Left ventricle myocardium inferior (tissue), 1 donor: ENCODE measurements around the gene SLC35G2. TPM values are rescaled to one million over a fixed set of nuclear protein-coding genes. Genes with fewer than 3 reads are reported as not detected.

Source experiments
- DNase-seq: peaks from one replicate; pipeline ENCODE4 v3.0.0-alpha.2; 2020
- H3K27ac ChIP-seq: fragments of 200-600 bp; replicated peaks from 2 replicates; pipeline ENCODE4 v1.8.0; 2021
- H3K27me3 ChIP-seq: fragments of 200-600 bp; 2 replicates; pipeline ENCODE4 v1.8.0; 2021; ENCODE audit warnings: low read depth
- H3K36me3 ChIP-seq: fragments of 200-600 bp; 2 replicates; pipeline ENCODE4 v1.8.0; 2021
- H3K4me1 ChIP-seq: fragments of 200-600 bp; 2 replicates; pipeline ENCODE4 v1.8.0; 2021
- H3K4me3 ChIP-seq: fragments of 200-600 bp; 2 replicates; pipeline ENCODE4 v1.8.0; 2021; ENCODE audit warnings: mild to moderate bottlenecking, moderate library complexity
- H3K9me3 ChIP-seq: fragments of 200-600 bp; replicated peaks from 2 replicates; pipeline ENCODE4 v1.8.0; 2021
- CTCF ChIP-seq: fragments of 200-600 bp; IDR thresholded peaks from 2 replicates; pipeline ENCODE4 v1.8.0; 2021; ENCODE audit warnings: antibody characterized with exemption, mild to moderate bottlenecking, borderline replicate concordance
- intact Hi-C: fragments of 100-400 bp; cut with micrococcal nuclease; formaldehyde crosslinking; loops from one replicate; pipeline ENCODE4 v1.11.0; 2022
- total RNA-seq: library from RNA; stranded (reverse); fragmentation: NEBNext Ultra II Directional; extraction: Animal tissue kit (Norgen Biotek cat#: 25700); gene quantifications from one replicate; pipeline ENCODE4 v1.2.1, GENCODE V29; 2021
- donor health status: DM: no; HTN: yes; CAD: no; lungs with severe emphysema.

SLC35G2 gene
- total RNA-seq, 1 donor from 2014 or later: 2.6 TPM

GRCh38 chr3:136835089-136835812, 16.3 kb downstream of the SLC35G2 start:
- intact Hi-C loops: no loop called here
- DNase-seq: no peak
- Histone ChIP-seq H3K27me3 (no peaks in the 10 kb centered on the region), H3K4me3 (no peak overlapping the region), H3K36me3 (no peaks in the 10 kb centered on the region), H3K9me3 (no peaks in the 10 kb centered on the region), H3K4me1 (peaks cover 42% of the 10 kb centered on the region), H3K27ac (no peak overlapping the region)
- no peak for TF ChIP-seq CTCF

- no peak for DNase-seq
- H3K36me3 ChIP-seq: no peaks in the 10 kb centered on the region
- intact Hi-C loops: no loop called here
- H3K4me3 ChIP-seq: no peak overlapping the region
- no peak overlapping the region for H3K27ac ChIP-seq
- no peak for TF ChIP-seq CTCF
- no peaks in the 10 kb centered on the region for H3K9me3 ChIP-seq
- H3K4me1 ChIP-seq: peaks cover 43% of the 10 kb centered on the region
- no peaks in the 10 kb centered on the region for H3K27me3 ChIP-seq
These were observed 17.0 kb downstream of the SLC35G2 start for GRCh38 chr3:136835813-136836510.

GRCh38 chr3:136836511-136837156, 17.7 kb downstream of the SLC35G2 start:
- no peak for TF ChIP-seq CTCF
- H3K4me3 ChIP-seq: no peak overlapping the region
- no peaks in the 10 kb centered on the region for H3K36me3 ChIP-seq
- intact Hi-C loops: no loop called here
- no peak for DNase-seq
- H3K27ac ChIP-seq: no peak overlapping the region
- peaks cover 43% of the 10 kb centered on the region for H3K4me1 ChIP-seq
- H3K9me3 ChIP-seq: no peaks in the 10 kb centered on the region
- H3K27me3 ChIP-seq: no peaks in the 10 kb centered on the region

- no peaks in the 10 kb centered on the region for H3K27me3 ChIP-seq
- TF ChIP-seq CTCF: no peak
- H3K36me3 ChIP-seq: no peaks in the 10 kb centered on the region
- H3K27ac ChIP-seq: peak overlapping the region; percentile 43
- intact Hi-C loops: no loop called here
- H3K4me3 ChIP-seq: no peak overlapping the region
- no peak for DNase-seq
- peaks cover 43% of the 10 kb centered on the region for H3K4me1 ChIP-seq
- H3K9me3 ChIP-seq: no peaks in the 10 kb centered on the region
These were observed 20.0 kb downstream of the SLC35G2 start for GRCh38 chr3:136838641-136839555.

GRCh38 chr3:136839556-136839931, 20.6 kb downstream of the SLC35G2 start:
- no peak for TF ChIP-seq CTCF
- intact Hi-C loops: no loop called here
- Histone ChIP-seq H3K36me3 (no peaks in the 10 kb centered on the region), H3K9me3 (no peaks in the 10 kb centered on the region), H3K4me3 (no peak overlapping the region), H3K27me3 (no peaks in the 10 kb centered on the region), H3K4me1 (peaks cover 43% of the 10 kb centered on the region), H3K27ac (peak overlapping the region; percentile 43)
- DNase-seq: no peak
